HEK293 (cell line): ENCODE results near the gene FTH1.

Source experiments
- WT1 ChIP-seq: fragments of 450-650 bp; formaldehyde crosslinking; IDR thresholded peaks from 2 replicates; pipeline ENCODE4 v1.5.1; 2016; ENCODE audit warnings: missing biosample characterization, missing genetic modification characterization
- ZNF76 ChIP-seq: fragments of 450-650 bp; formaldehyde crosslinking; IDR thresholded peaks from 2 replicates; pipeline ENCODE4; 2016; ENCODE audit warnings: low read depth, missing biosample characterization, missing genetic modification characterization, borderline replicate concordance
- TF ChIP-seq, protein P1 (sequence below): fragments of 450-650 bp; formaldehyde crosslinking; IDR thresholded peaks from 2 replicates; pipeline ENCODE4 v1.5.1; 2016; ENCODE audit warnings: missing biosample characterization, missing genetic modification characterization
- TF ChIP-seq, protein P2 (sequence below): fragments of 450-650 bp; formaldehyde crosslinking; IDR thresholded peaks from 2 replicates; pipeline ENCODE4 v1.5.0; 2017; ENCODE audit warnings: missing biosample characterization, missing genetic modification characterization, borderline replicate concordance

DNA sequence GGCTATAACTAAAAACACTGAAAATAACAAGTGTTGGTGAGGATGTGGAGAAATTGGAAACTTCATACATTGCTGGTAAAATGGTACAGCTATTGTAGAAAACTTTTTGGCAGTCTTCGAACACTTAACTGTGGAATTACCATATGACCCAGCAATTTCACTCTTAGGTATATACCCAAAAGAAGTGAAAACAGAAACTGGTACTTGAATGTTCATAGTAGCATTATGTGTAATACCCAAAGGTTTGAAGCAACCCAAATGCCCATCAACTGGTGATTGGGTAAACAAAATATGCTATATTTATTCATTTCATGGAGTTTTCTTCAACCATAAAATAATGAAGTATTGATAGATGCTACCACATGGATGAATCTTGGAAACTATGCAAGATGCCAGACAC is 40.8 kb upstream of the FTH1 start:
- TF ChIP-seq, protein P1, sequence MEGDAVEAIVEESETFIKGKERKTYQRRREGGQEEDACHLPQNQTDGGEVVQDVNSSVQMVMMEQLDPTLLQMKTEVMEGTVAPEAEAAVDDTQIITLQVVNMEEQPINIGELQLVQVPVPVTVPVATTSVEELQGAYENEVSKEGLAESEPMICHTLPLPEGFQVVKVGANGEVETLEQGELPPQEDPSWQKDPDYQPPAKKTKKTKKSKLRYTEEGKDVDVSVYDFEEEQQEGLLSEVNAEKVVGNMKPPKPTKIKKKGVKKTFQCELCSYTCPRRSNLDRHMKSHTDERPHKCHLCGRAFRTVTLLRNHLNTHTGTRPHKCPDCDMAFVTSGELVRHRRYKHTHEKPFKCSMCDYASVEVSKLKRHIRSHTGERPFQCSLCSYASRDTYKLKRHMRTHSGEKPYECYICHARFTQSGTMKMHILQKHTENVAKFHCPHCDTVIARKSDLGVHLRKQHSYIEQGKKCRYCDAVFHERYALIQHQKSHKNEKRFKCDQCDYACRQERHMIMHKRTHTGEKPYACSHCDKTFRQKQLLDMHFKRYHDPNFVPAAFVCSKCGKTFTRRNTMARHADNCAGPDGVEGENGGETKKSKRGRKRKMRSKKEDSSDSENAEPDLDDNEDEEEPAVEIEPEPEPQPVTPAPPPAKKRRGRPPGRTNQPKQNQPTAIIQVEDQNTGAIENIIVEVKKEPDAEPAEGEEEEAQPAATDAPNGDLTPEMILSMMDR (tag by site-specific recombination): no peak
- no peak for TF ChIP-seq WT1 (tag by site-specific recombination)
- no peak for TF ChIP-seq ZNF76 (tag by site-specific recombination)
- TF ChIP-seq, protein P2, sequence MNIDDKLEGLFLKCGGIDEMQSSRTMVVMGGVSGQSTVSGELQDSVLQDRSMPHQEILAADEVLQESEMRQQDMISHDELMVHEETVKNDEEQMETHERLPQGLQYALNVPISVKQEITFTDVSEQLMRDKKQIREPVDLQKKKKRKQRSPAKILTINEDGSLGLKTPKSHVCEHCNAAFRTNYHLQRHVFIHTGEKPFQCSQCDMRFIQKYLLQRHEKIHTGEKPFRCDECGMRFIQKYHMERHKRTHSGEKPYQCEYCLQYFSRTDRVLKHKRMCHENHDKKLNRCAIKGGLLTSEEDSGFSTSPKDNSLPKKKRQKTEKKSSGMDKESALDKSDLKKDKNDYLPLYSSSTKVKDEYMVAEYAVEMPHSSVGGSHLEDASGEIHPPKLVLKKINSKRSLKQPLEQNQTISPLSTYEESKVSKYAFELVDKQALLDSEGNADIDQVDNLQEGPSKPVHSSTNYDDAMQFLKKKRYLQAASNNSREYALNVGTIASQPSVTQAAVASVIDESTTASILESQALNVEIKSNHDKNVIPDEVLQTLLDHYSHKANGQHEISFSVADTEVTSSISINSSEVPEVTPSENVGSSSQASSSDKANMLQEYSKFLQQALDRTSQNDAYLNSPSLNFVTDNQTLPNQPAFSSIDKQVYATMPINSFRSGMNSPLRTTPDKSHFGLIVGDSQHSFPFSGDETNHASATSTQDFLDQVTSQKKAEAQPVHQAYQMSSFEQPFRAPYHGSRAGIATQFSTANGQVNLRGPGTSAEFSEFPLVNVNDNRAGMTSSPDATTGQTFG (tag by site-specific recombination): no peak
